Activated CD8-positive, alpha-beta memory T cell treated with anti-CD3 and anti-CD28 coated beads for 36 hours (primary cell): Measurements from ENCODE around the gene SCFD2. TPM values are rescaled to one million over a fixed set of nuclear protein-coding genes. Genes with fewer than 3 reads are reported as not detected.
"Not testable (repeated sequence)": the region's sequence is repeated elsewhere in the genome, so short reads cannot be mapped to it uniquely, and the experiment has no call there.

Experiments
- CTCF ChIA-PET: fragments of 350-600 bp; sonication (Branson Sonifier 250); formaldehyde crosslinking; loops from one replicate; lab custom pipeline; 2021; ENCODE audit warnings: antibody characterized with exemption; lab: Charles Lee
- POLR2A ChIA-PET: fragments of 350-600 bp; sonication (Branson Sonifier 250); formaldehyde crosslinking; loops from one replicate; lab custom pipeline; 2021; ENCODE audit warnings: antibody characterized with exemption; lab: Charles Lee
- total RNA-seq, 2 experiments: library from RNA; stranded (reverse); gene quantifications; one replicate each; pipeline ENCODE4 v1.2.3, GENCODE V29; 2021

The SCFD2 gene
- total RNA-seq, 2 experiments from 2014 or later = 29.3 to 29.7 TPM

DNA sequence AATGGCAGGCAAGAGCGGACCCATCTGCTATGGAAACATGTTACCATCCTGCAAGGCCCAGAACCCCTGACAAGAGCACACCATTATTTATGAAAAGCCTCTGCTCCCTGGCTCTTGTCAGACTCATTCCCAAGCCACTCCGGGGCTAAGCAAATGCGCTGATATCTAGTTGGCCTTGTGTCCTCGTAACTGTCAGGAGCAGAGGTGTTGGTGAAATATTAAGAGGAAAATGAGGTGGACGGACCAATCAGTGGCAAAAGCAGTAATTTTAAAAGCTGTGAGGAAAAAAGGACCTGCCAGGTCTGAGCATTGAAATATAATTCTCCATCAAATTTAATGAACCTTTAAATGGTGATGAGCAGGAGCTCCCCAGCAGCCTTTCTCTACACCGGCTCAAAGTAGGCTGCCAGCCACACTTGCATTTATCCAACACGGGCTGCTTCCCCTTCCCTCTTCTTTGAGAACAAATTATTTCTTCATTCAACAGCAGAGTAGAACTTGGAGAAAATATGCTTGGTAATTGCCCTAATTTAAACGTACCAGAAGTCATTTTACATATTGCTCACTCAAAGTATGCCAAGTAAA is 289.4 kb downstream of the SCFD2 start:
- ChIA-PET CTCF (interaction anchor here (0.5 kb wide), 1 partner anchor 383 kb away, joined by 3 read pairs; no protein-coding TSS in a partner anchor), POLR2A (no interaction called here)

DNA sequence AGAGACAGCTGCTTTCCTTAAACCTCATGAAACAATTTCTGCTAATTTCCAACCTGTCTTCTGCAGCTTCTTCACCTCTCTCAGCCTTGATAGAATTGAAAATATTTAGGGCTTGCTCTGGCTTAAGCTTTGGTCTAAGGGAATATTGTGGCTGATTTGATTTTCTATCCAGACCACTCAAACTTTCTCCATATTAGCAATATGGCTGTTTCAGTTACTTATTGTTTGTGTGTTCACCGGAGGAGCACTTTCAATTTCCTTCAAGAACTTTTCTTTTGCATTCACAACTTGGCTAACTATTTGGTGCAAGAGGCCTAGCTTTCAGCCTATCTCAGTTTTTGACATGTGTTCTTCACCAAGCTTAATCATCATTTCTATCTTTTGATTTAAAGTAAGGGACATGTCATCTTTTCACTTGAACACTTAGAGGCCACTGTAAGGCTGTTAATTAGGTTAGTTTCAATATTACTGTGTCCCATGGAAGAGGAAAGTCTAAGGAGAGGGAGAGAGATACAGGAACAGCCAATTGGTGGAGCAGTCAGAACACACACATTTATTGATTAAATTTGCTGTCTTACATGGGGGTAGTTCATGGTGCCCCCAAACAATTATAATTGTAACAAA is 290.6 kb downstream of the SCFD2 start:
- CTCF ChIA-PET = no interaction called here
- POLR2A ChIA-PET = no interaction called here

- ChIA-PET CTCF (no interaction called here), POLR2A (no interaction called here)
Measured at GRCh38 chr4:53068755-53069330, 297.0 kb downstream of the SCFD2 start.

- ChIA-PET POLR2A (no interaction called here), CTCF (no interaction called here)
Measured at GRCh38 chr4:53067125-53067802, 298.6 kb downstream of the SCFD2 start.

GRCh38 chr4:53066155-53066554 is 299.7 kb downstream of the SCFD2 start:
- ChIA-PET POLR2A (no interaction called here), CTCF (no interaction called here)

DNA sequence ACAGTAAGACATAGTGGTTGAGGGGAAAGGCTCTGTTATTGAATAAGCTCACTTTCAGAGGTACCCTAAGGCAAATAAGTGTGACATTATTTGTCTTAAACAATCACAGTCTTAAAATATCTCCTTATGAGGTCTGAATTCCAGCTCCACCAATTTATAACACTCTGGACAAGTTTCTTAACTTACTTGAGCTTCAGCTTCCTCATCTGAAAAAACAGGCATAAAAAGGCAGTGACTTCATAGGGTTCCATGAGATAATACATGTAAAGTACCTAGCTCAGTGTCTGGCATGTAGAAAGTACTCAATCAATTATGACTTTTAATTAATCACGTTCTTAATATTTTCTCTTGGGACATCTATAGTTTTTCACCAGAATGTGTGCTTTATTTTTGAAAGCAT is 301.3 kb downstream of the SCFD2 start:
- ChIA-PET POLR2A (no interaction called here), CTCF (no interaction called here)

GRCh38 chr4:53061091-53061850 is 304.6 kb downstream of the SCFD2 start:
- POLR2A ChIA-PET = no interaction called here

GRCh38 chr4:53060278-53060677 is 305.6 kb downstream of the SCFD2 start:
- POLR2A ChIA-PET = no interaction called here
- CTCF ChIA-PET = no interaction called here

More at GRCh38 chr4:53061091-53061850, 304.6 kb downstream of the SCFD2 start:
- CTCF ChIA-PET = no interaction called here

- POLR2A ChIA-PET = no interaction called here
- CTCF ChIA-PET = no interaction called here
Measured at GRCh38 chr4:53059871-53060270, 306.0 kb downstream of the SCFD2 start.

GRCh38 chr4:53059256-53059655 is 306.6 kb downstream of the SCFD2 start:
- ChIA-PET CTCF (no interaction called here), POLR2A (no interaction called here)

DNA sequence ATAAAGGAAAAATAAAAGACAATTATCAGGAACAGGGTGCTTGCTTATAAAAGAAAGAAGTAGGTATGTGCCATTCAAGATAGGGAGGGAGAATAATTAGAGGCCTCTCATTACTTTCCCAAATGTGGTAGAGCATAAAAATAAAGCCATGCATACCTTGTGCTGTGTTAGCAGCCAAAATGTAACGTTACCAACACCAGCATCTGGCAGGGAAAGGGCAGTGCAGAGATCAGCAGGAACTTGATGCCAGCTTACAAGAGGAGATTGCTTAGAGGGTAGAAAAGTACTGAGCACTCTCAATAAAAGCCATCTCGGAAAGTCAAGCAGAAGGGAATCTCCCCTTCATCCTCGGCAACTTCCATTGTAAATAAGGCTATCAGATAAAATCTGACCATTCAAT is 308.2 kb downstream of the SCFD2 start:
- ChIA-PET POLR2A (no interaction called here), CTCF (no interaction called here)

GRCh38 chr4:53057108-53057507 is 308.8 kb downstream of the SCFD2 start:
- POLR2A ChIA-PET, CTCF ChIA-PET: not testable (repeated sequence)

GRCh38 chr4:53055716-53056403 is 310.0 kb downstream of the SCFD2 start:
- ChIA-PET POLR2A (no interaction called here), CTCF (no interaction called here)

DNA sequence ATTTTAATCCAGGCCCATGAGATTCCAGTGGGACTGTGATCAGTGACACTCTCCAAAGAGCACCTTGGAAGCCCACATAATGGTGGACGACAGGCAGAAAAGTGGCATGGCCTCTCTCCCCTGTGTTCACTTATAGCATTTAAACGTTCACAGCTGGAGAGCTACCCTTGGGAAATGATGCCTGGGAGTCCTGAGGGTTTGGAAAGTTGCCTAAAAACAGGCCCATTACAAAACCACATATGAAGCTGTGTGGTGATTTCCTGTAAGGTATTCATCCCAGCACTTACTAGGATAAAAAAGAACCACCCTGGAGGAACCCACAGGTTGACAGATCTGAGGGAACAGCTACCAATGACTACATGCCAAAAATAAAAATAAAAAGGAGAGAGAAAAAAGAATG is 310.6 kb downstream of the SCFD2 start:
- CTCF ChIA-PET = no interaction called here
- POLR2A ChIA-PET = no interaction called here

DNA sequence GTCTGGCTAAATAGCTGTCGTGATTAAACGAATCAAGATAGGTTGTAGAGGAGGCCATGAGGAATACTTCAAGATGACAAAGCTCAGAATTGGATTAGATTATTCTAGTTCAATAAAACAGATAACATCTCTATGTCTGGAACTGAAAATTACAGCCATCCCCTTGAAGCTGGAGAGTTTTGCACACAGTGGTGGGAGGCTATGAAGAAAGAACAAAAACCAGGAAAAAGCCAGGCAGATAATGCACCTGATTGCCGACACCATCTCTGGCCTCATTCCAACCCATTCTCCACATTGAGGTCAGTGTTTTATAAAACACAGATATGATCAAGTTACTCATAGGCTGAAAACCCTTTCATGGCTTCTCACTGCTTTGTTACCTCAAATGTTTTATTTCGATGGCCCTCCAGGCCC is 315.5 kb downstream of the SCFD2 start:
- ChIA-PET CTCF (no interaction called here), POLR2A (no interaction called here)

- POLR2A ChIA-PET = no interaction called here
- CTCF ChIA-PET = no interaction called here
Measured at GRCh38 chr4:53049528-53049927, 316.3 kb downstream of the SCFD2 start.

DNA sequence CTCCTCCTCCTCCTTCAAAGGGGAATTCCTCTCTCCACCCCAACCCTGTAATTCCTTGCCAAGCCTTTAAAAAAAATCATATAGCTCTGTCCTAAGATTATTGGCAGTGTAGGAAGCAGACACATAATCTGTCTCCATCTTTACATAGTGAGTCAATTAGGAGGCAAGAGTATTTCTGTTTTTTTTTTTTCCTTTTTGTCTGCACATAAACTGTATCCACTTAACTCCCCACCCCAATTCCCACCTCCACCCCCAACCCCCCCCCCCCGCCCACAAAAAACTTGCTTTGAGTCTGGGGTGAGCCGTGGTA is 321.3 kb downstream of the SCFD2 start:
- POLR2A ChIA-PET = no interaction called here
- CTCF ChIA-PET = no interaction called here

- CTCF ChIA-PET = no interaction called here
Measured at GRCh38 chr4:53043891-53044650, 321.8 kb downstream of the SCFD2 start.

GRCh38 chr4:53043055-53043454 is 322.8 kb downstream of the SCFD2 start:
- ChIA-PET CTCF (no interaction called here), POLR2A (no interaction called here)

More at GRCh38 chr4:53043891-53044650, 321.8 kb downstream of the SCFD2 start:
- POLR2A ChIA-PET = no interaction called here
